GM19397 (cell line): ENCODE measurements around the gene ZNF385D.
"Not testable (repeated sequence)": the region's sequence is repeated elsewhere in the genome, so short reads cannot be mapped to it uniquely, and the experiment has no call there.

Experiments
- ATAC-seq: cut with Tn5 transposase; IDR thresholded peaks from one replicate; pipeline ENCODE4 v1.9.1; 2021; ENCODE audit warnings: mild to moderate bottlenecking, moderate library complexity; ENCODE audit not compliant: unreplicated experiment

Gene ZNF385D

DNA sequence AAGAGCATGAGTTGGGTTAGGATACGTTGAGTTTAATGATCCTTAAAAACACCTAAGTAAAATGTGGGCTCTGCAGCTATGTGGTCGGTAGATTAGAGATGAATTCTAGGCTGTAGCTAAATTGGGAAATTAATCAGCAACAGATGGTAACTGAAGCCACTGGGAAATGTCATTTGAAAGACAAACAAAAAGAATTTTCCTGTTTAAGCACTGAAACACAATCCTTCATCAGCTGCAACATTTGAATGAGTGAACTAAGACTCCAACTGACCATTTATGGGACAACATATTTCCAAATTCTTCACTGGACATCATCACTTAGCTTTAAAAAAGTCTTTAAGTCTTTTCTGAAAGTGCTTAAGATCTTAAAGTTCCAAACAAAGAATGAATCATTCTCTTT is 226.9 kb downstream of the ZNF385D start:
- ATAC-seq: no peak

GRCh38 chr3:21520106-21520963 is 230.7 kb downstream of the ZNF385D start:
- no peak for ATAC-seq

DNA sequence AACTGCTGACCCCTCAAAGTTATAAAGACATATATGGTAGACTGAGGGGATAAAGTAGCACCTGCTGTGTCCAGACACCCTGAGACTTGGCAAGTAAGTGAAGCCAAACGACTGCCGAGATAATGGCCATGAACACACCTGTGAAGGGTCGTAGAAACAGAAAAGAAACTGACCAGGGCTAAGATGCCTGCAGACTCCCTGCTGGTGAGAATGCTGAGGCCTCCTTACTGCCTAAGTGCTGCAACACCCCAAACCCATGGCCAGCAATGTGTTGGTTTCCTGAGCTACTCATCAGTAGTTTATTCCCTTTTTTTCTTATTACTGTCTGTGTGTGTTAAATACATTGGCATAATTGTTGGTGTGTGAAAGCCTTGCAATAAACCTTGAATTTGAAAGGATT is 233.8 kb downstream of the ZNF385D start:
- no peak for ATAC-seq

GRCh38 chr3:21515417-21515816 is 235.6 kb downstream of the ZNF385D start:
- ATAC-seq: no peak

GRCh38 chr3:21509731-21510470 is 241.1 kb downstream of the ZNF385D start:
- no peak for ATAC-seq

DNA sequence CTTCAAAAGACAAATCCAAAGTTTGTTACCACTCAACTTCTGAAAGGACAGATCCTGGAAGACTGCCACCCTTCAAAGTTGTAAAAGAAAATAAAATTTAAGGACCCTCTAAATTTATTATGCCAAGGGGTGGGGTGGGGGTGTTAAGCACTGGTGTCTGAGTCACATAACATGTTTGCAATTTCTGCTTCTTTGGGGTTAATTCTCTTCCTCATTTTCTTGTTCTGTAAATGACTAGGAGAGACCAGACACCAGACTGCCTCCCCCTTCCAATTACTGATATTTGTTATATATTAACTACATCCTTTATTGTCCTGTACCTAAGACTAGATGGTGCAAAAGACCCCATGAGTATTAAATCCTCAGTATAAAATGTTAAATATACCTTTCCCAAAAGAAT is 242.8 kb downstream of the ZNF385D start:
- no peak for ATAC-seq

GRCh38 chr3:21505711-21506460 is 245.1 kb downstream of the ZNF385D start:
- no peak for ATAC-seq

DNA sequence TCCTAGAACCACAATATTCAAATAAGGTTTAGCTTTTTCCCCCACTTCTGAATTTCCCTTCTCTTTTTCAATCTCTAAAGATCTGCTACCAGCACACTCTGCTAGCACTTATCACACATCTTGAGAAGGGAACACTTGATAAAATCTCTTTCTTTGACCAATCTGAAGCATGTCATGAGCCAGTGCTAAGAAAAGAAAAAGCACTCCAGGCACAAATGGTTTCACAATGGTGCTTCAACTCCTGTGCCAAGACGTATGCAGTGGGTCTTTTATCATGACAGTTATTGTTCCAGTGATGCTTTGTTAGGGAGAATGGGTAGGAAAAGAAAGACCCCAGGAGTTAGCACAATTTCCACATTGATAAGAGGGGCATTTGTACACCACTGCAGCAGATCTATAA is 248.4 kb downstream of the ZNF385D start:
- no peak for ATAC-seq

- ATAC-seq: no peak
These were observed 250.2 kb downstream of the ZNF385D start for GRCh38 chr3:21500834-21501233.

DNA sequence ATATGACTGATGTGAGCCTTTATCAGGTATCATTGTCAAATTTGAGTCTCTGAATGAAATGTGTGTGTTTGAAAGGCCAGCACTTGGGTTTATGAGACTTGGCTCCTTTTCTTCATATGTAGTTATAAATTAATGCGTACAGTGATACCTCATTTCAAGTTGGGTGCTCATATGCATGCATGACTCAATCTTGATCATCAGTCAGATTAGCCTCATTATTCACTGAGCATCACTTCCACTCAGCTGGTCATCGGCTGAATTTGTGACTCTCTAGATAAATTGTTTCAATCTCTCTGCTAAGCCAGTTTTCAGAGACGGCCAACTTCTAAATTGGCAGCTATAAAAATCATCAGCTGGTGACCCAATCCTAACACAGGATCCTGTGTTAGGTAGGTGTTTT is 260.3 kb downstream of the ZNF385D start:
- ATAC-seq: not testable (repeated sequence)

GRCh38 chr3:21487520-21487919 is 263.5 kb downstream of the ZNF385D start:
- no peak for ATAC-seq

DNA sequence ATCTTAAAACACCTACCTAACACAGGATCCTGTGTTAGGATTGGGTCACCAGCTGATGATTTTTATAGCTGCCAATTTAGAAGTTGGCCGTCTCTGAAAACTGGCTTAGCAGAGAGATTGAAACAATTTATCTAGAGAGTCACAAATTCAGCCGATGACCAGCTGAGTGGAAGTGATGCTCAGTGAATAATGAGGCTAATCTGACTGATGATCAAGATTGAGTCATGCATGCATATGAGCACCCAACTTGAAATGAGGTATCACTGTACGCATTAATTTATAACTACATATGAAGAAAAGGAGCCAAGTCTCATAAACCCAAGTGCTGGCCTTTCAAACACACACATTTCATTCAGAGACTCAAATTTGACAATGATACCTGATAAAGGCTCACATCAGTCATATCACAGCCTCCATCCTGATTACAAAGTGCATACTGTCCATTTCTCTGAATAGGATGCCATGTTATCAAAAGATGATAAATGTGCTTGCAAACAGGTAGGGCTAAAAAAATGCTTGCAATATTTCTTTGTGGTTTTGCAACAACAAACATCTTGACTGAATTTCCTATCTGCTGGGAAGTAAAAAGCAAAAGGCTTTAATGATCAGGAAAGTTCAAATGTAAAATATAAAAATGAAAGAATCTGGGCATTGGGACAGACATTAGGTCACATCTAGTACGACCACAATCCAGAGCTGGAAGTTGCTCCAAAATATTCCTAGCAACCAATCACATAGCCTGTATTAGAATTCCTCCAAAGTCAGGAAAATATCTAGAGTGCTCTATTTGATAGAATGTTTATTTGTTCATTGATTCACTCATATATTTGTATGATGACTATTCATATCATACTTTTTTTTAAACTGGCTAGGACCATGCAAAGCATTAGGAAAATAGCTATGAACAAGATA is 264.7 kb downstream of the ZNF385D start:
- not testable (repeated sequence) for ATAC-seq

GRCh38 chr3:21484828-21485144 is 266.2 kb downstream of the ZNF385D start:
- ATAC-seq: no peak

DNA sequence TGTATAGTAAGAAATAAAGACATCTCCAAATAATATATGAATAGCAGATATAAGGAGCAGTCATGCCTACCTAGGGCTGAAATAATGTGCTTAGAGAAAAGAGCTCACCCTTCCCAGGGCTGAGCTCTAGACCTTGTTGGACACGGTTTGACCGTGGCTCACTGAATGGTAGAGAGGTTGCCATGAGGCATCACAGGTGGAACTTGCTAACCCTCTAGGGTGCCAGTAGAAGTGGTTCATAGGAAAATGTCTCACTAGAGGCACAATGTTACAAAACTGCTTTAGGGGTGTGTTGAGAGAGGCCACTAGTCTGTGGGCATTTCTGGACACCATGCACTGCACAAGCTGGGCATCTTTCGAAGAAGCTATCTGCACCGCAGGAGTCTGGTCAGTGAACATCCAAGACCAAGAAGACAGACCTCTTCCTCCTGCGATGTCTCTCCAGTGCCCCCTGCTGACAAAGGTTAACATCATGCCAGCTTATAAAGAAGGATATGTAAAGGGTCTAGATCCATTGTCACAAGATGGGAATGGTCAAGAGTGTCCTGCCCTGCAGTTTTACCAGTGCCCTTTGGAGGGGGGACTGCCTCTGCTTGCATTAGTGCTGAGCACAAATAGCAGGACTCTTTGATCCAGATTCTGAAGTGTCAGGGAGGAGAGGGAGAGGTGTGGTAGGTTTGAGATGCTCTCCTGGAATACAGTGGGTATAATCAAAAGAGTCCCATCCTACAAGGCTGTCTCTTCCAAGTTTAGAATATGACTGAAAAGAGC is 266.8 kb downstream of the ZNF385D start:
- ATAC-seq: no peak

- ATAC-seq: no peak
These were observed 269.0 kb downstream of the ZNF385D start for GRCh38 chr3:21481991-21482390.

DNA sequence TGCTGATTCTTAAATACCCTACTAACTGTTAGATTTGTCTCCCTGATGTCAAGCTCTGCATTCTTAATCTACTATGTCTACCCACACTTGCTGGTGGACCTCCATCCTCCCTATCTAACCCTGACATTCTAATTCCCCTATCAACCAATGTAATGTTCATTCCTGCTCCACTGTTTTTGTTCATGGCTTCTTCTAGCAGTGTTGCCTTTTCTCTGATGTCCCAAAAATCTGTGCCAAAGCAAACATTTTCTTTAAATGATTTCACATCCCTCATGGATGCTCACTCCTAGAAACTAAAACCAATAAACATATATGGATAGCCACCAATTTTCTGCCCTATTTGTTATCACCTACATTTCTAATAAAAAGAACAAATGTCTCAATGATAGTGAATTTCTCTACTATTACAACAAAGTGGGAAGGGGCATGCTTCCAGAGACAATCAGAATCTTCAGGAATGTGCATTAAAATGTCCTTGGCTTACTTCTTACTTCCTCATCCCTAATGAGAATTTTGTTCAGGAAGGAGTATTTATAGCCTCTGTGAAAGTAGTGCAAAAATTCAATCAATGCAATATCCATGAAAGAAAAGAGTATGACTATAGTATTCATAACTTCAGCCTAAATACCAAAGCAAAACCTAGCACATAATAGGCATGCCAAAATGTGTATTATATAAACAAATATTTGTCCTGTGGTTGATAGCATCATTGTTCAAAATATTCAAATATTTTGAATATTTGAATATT is 273.3 kb downstream of the ZNF385D start:
- ATAC-seq: no peak

- no peak for ATAC-seq
These were observed 284.5 kb downstream of the ZNF385D start for GRCh38 chr3:21466476-21466875.

GRCh38 chr3:21464746-21465145 is 286.3 kb downstream of the ZNF385D start:
- no peak for ATAC-seq

DNA sequence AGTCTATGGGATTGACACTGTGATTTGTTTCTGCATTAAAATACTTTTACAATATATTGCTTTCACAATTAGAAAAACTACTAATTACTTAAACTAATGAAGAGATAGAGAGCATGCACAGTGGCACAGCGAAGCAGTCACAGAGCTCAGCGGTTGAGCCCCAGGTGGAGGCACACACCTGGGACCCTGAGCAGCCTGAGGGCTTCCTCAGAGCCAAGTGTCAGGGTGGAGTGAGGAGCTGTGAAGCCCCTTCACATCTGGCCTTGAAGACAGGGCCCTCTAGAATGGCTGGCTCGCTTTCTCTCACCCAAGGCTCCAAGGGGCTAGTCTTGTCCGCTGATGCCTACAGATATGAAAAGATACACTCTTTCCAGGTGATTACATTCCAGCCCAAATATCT is 287.7 kb downstream of the ZNF385D start:
- no peak for ATAC-seq
